DMS53 treated with DMSO at 0.1 percent for 48 hours (cell line): Measurements from ENCODE around the gene NTSR2.

ENCODE experiments used
- DNase-seq: peaks from one replicate; lab custom pipeline; 2025; ENCODE audit not compliant: unreplicated experiment; lab: John Stamatoyannopoulos, UW

NTSR2 gene, protein sequence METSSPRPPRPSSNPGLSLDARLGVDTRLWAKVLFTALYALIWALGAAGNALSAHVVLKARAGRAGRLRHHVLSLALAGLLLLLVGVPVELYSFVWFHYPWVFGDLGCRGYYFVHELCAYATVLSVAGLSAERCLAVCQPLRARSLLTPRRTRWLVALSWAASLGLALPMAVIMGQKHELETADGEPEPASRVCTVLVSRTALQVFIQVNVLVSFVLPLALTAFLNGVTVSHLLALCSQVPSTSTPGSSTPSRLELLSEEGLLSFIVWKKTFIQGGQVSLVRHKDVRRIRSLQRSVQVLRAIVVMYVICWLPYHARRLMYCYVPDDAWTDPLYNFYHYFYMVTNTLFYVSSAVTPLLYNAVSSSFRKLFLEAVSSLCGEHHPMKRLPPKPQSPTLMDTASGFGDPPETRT

DNA sequence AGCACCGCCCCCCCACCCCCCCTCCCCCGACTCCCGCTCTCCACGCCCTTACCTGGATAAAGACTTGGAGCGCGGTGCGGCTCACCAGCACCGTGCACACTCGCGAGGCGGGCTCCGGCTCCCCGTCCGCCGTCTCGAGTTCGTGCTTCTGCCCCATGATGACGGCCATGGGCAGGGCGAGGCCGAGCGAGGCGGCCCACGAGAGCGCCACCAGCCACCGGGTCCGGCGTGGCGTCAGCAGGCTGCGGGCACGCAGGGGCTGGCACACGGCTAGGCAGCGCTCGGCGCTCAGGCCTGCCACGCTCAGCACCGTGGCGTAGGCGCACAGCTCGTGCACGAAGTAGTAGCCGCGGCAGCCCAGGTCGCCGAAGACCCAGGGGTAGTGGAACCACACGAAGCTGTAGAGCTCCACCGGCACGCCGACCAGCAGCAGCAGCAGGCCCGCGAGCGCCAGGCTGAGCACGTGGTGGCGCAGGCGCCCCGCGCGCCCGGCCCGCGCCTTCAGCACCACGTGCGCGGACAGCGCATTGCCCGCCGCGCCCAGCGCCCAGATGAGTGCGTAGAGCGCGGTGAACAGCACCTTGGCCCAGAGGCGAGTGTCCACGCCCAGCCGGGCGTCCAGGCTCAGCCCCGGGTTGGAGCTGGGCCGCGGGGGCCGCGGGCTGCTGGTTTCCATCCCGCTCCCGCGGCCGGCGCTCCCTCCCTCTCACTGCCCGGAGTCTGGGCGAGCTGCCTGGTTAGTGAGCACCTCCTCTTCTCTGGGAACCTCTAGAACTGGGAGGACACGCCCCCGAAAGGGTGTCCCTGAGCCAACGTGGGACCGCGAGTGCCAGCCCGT lies at the start of gene NTSR2:
Gene NTSR2, minus strand, starts transcription at position 742 of the 838 bp plus-strand sequence. Its CDS starts 66 bp downstream, at position 676.
- no peak for DNase-seq

GRCh38 chr2:11719230-11719977 lies 49.4 kb upstream of the NTSR2 start:
- DNase-seq = no peak

- DNase-seq = no peak
Measured at GRCh38 chr2:11718606-11719005, 48.6 kb upstream of the NTSR2 start.

DNA sequence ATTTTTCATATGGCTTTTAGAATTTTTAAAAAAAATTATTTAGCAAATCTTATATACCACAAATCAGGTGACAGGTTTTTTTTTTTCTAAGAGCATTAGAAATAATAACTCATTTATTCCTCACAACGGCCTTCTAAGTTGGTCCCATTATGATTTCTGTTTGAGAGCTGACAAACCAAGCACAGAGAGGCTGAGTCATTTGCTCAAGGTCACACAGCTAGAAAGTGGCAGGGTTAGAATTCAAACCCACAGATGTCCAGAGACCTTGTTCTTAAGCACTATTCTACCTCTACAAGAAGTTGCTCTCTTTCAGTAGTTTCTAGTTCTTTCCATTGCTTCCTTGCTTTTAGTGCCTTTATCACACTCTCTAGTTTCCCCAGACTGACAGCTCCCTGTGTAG lies 47.6 kb upstream of the NTSR2 start:
- no peak for DNase-seq

- no peak for DNase-seq
Measured at GRCh38 chr2:11716689-11717321, 46.8 kb upstream of the NTSR2 start.

DNA sequence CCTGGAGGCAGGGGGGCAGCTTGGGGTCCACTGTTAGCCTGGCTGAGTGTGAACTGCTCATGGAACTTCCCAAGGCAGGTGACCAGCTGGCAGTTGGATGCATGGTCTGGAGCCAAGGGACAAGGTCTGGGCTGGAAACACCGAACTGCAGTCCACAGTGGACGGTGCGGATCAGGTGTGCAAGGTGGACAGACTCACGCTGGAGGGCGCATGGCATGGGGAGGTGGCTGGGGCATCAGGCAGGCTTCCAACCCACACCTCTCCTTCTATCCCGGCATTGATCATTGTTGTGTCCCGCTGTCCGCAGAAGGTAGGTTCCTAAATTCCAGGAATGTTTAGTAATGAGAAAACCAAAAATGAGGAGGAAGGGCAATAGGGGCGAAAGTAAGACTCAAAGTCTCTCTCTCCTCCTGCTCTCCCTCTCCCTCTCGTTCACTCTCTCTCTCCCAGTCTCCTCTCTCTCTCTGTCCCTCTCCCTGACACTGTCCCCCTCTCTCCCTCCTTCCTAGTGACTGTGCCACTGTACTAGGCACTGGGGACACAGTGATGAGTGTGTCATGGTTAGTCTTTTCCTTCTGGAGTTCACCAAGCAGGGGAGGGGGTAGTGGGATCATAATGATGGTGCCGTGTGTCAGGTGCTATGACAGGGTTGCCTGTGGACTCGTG lies 46.1 kb upstream of the NTSR2 start:
- no peak for DNase-seq

DNA sequence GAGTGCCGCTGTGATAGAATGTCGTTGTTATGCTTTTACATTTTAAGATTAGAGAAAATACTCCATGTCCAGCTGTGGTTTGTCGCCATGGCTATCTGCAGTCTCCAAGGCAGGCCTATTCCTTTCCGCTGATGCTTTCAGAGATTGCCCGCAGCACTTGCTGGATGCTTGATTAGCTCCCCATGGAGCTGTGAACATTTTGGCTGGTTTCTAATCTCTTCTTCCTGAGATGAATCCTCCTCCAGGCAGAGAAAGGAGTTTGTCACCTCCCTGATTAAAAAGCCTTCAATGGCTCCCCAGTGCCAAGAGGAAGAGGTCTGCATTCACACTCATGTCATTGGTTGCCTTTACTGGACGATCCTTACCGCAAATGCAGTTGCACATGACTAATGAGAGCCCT lies 43.8 kb upstream of the NTSR2 start:
- DNase-seq = no peak

GRCh38 chr2:11712866-11713265 lies 42.9 kb upstream of the NTSR2 start:
- DNase-seq = no peak

DNA sequence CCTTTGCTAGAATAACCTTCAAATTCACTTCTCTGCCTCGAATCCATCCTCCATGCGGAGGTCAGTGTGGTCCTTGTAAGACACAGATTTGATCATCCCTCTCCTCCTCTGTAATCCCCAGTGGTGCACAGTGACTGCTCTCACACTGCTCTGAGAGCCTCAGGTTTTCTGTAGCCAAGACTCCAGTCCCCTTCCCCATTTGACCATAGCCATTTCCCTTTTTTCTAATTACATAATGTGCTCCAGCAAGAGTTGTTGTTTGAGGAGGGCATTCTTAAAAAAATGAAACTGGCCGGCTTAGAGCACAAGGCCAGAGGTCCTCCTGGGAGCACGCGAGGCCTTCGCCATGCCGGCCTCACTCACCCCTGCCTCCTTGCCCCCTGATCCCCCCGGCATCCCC lies 41.8 kb upstream of the NTSR2 start:
- no peak for DNase-seq

DNA sequence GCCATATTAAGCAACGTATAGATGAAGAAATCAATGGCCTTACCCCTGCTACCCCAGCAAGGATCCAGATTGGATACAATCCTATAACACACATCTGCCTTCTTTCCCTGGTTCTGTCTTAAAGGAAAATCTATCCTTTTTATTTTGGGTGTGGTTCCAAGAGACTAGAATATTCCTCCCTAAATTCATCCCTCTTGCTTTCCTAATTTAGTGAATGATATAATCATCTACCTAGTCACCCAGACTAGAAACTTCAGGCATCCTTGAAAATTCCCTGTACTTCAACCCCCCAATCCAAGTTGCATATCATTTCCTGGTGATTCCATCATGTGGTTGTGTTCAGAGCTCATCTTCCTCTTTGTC lies 41.3 kb upstream of the NTSR2 start:
- DNase-seq = no peak

DNA sequence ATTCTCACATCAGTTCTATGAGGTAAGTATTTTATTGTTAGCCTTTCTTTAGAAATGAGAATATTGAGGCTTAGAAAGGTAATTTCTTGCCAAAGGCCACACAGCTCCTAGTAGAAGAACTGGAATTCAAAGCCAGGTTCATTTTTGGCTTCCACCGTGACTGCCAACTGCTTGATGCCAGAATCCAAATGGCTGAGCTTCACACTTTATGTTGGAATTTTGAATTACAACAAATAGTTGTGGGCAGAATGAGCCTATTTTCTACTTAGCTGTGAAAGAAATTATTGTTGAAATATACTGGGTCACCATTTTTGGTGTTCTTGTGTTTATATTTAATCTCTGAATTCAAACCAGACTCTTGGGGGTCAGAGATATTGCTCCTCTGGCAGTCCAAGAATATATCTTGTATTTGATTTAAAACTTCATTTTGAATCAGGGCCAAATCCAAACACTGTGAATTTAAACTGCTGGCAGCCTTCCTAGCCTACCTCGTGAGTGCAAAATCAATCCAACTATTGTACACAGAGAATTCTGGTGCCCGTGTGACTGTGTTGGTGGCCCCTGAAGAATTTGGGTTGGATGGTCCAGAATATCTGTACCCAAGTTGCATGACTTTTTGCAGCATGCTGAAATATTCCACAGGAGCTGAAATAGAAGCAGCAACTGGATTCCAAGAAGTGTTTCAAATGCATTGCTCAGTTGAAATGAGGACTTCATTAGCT lies 40.8 kb upstream of the NTSR2 start:
- DNase-seq = no peak

DNA sequence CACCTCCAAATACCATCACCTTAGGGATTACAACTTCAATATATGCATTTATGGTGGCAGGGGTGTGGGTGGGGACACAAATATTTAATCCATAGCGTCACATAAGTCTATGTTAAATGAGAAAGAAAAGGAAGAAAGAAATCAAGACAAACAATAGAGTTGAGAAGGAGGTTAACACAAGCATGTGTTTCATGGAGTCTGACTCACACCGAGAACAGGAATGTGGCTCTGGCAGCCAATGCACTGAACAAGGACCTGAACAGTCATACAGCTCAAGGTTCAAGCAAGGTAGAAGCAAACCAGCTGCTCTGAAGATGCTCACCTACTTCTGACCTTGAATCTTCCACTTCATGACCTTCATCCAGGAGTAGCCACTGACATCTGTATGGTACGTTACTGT lies 40.2 kb upstream of the NTSR2 start:
- no peak for DNase-seq

- no peak for DNase-seq
Measured at GRCh38 chr2:11709293-11709692, 39.3 kb upstream of the NTSR2 start.

GRCh38 chr2:11708106-11708505 lies 38.1 kb upstream of the NTSR2 start:
- DNase-seq = no peak

GRCh38 chr2:11705711-11706110 lies 35.7 kb upstream of the NTSR2 start:
- no peak for DNase-seq

DNA sequence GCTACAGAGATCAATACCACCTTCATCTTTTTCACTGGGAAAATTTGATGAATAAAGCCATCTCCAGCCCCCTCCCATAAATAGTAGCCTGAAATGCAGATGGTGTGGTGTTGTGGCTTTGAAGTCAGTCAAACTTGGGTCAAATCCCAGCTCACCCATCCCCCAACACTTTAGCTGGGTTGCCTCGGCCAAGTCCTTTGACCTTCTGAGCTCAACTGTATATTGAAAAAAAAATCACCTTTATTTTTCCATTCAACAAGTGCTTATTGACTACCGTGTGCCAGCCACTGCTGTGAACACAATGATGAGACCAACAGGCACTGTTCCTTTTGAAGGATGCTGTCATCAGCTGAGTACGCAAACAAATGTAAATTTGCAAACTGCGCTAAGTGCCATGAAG lies 35.1 kb upstream of the NTSR2 start:
- DNase-seq = peak; percentile 46

DNA sequence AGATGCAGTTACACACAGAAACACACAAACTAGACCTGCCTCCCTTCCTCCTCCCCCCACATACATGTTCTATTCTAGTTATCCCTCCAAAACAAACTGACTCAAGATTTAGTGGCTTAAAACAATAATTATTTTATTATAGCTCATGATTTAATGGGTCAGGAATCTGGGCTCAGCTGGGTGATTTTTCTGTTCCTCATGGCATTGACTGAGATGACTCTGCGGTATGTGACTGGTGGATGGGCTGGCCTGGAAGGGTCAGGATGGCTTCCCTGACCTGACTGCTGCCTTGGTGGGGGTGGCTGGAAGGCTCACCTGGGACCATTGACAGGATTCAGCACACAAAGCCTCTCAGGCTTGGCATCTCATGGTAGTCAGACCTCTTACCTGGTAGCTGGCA lies 33.7 kb upstream of the NTSR2 start:
- DNase-seq = no peak

DNA sequence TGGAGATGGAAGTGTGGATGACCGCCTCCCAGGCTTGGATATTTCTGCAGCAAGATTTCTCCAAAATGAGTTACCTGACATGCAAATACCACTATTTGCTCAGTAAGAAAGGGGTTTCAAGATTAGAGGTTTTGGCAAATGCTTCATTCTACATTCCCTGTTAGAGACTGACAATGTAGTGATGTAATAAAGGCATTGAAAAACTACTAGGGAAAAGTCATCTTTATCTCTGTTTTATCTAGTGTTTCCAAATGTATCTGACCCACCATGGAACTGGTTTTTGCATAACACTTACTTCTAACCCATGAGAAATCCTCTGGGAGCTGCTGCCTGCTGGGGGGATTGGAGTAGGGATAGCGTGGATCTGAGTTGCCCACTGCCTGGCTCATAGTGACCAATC lies 33.0 kb upstream of the NTSR2 start:
- DNase-seq = no peak

DNA sequence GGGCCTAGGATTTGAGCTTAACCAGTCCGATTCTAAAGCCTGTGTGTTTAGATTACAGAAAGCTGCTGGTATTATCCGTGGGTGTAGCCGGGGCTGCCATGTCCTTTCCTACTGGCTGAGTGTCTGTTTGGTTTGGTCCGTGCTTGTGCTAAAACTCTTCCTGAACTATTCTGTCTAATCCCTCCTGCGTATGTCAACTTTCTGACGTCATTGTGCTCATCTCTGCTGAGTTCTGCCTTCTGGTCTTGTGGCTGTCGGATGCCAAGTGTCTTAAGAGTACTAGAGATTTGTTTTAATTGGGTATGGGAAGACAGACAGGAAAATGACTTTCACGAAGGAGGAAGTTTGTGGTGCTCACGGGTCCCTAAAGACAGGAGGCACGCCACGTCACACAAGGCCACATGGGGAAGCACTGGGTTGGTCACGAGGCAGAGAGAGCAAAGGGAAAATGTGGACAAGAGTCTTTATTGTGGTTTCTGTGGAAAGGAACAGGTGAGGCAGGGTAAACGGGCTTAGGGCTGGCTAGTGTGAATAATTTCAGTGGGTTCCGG lies 31.8 kb upstream of the NTSR2 start:
- no peak for DNase-seq

DNA sequence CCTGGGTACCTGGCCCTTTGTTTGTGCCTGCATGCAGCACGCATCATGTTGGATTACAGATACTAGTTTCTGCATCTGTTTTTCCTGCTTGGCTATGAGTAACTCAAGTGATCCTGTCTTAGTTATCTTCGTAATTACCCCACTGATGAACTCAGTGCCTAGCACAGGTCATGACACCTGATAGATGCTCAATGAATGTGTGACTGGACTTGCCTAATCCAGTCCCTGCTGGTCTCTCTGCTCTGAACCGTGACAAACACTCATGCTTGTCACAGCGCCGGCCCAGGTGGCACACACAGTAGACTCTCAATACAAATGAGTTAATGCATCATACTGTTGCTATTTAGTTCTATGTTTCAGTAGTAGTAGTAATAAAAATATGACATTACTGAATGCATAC lies 31.2 kb upstream of the NTSR2 start:
- peak; percentile 20 for DNase-seq
